ENCODE results near the gene CHD1L. TPM values are rescaled to one million over a fixed set of nuclear protein-coding genes. Genes with fewer than 3 reads are reported as not detected.
"Not testable (repeated sequence)": the region's sequence is repeated elsewhere in the genome, so short reads cannot be mapped to it uniquely, and the experiment has no call there.

CHD1L gene
- total RNA-seq, 1 donor from 2014 or later: 30.3 TPM

DNA sequence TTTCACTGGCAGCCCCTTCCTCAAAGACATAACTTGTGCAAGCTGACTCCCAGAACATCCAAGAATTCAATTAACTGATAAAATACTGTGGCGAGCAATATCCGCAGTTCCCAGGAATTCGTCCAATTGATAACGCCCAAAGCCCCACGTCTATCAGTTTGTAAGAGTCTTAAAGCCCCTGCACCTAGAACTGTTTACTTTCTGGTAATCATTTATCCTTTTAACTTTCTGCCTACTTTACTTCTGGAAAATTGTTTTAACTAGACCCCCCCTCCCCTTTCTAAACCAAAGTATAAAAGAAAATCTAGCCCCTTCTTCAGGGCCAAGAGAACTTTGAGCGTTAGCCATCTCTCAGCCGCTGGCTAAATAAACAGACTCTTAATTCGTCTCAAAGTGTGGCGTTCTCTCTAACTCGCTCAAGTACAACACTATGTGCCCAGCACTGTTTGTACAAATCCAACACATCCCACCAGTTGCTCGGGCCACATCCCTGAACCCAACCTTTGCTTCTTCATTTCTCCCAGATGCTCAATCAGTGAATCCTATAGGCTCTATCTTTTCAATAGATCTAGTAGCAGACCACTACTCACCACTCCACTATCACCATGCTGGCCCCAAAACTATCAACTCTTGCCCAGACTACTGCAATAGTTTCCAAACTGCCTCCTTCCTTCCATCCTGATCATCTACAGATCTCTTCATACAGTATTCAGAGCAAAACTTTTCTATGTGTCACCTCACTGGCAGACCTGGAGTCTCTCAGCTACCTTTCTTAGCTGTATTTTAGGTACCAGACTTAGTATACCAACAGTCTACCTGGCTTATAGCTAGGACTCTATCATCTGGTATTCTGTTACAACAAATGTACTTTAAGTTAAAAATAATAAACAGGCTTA lies 3.3 kb upstream of the CHD1L start:
- Mint-ChIP-seq H3K4me3 (ENCODE audit: unreplicated experiment) (no peak overlapping the region), H3K36me3 (ENCODE audit: unreplicated experiment) (no peaks in the 10 kb centered on the region), H3K4me1 (ENCODE audit: unreplicated experiment) (peaks cover 7% of the 10 kb centered on the region), H3K27ac (ENCODE audit: unreplicated experiment) (no peak overlapping the region), H3K9me3 (ENCODE audit: unreplicated experiment) (no peaks in the 10 kb centered on the region), H3K27me3 (ENCODE audit: unreplicated experiment) (peaks cover 12% of the 10 kb centered on the region)
- no peak for DNase-seq (ENCODE audit: extremely low spot score, unreplicated experiment)
- TF ChIP-seq, protein P1, sequence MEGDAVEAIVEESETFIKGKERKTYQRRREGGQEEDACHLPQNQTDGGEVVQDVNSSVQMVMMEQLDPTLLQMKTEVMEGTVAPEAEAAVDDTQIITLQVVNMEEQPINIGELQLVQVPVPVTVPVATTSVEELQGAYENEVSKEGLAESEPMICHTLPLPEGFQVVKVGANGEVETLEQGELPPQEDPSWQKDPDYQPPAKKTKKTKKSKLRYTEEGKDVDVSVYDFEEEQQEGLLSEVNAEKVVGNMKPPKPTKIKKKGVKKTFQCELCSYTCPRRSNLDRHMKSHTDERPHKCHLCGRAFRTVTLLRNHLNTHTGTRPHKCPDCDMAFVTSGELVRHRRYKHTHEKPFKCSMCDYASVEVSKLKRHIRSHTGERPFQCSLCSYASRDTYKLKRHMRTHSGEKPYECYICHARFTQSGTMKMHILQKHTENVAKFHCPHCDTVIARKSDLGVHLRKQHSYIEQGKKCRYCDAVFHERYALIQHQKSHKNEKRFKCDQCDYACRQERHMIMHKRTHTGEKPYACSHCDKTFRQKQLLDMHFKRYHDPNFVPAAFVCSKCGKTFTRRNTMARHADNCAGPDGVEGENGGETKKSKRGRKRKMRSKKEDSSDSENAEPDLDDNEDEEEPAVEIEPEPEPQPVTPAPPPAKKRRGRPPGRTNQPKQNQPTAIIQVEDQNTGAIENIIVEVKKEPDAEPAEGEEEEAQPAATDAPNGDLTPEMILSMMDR (IDR thresholded peaks at IDR 0.05): no peak

DNA sequence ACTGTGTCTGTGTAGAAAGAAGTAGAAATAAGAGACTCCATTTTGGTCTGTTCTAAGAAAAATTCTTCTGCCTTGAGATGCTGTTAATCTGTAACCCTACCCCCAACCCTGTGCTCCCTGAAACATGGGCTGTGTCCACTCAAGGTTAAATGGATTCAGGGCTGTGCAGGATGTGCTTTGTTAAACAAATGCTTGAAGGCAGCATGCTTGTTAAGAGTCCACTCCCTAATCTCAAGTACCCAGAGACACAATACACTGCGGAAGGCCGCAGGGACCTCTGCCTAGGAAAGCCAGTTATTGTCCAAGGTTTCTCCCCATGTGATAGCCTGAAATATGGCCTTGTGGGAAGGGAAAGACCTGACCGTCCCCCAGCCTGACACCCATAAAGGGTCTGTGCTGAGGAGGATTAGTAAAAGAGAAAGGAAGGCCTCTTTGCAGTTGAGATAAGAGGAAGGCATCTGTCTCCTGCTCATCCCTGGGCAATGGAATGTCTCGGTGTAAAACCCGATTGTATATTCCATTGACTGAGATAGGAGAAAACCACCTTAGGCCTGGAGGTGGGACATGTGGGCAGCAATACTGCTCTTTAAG lies 2.3 kb upstream of the CHD1L start:
- H3K27me3 Mint-ChIP-seq (ENCODE audit: unreplicated experiment): peaks cover 12% of the 10 kb centered on the region
- H3K36me3 Mint-ChIP-seq (ENCODE audit: unreplicated experiment); H3K27ac Mint-ChIP-seq (ENCODE audit: unreplicated experiment); DNase-seq (ENCODE audit: extremely low spot score, unreplicated experiment); H3K9me3 Mint-ChIP-seq (ENCODE audit: unreplicated experiment); H3K4me3 Mint-ChIP-seq (ENCODE audit: unreplicated experiment): not testable (repeated sequence)
- H3K4me1 Mint-ChIP-seq (ENCODE audit: unreplicated experiment): peaks cover 12% of the 10 kb centered on the region

- Mint-ChIP-seq H3K27me3 (ENCODE audit: unreplicated experiment) (peaks cover 12% of the 10 kb centered on the region), H3K36me3 (ENCODE audit: unreplicated experiment) (peaks cover 2% of the 10 kb centered on the region), H3K27ac (ENCODE audit: unreplicated experiment) (peak overlapping the region; percentile 76), H3K4me1 (ENCODE audit: unreplicated experiment) (peaks cover 16% of the 10 kb centered on the region), H3K4me3 (ENCODE audit: unreplicated experiment) (peak overlapping the region; percentile 75), H3K9me3 (ENCODE audit: unreplicated experiment) (no peaks in the 10 kb centered on the region)
- DNase-seq (ENCODE audit: extremely low spot score, unreplicated experiment): no peak
- TF ChIP-seq, protein P1 (IDR thresholded peaks at IDR 0.05): no peak
Measured at GRCh38 chr1:147241934-147242448, 493 bp upstream of the CHD1L start.

GRCh38 chr1:147243228-147243685 lies 773 bp downstream of the CHD1L start:
- Mint-ChIP-seq H3K4me3 (ENCODE audit: unreplicated experiment) (peak overlapping the region; percentile 92), H3K27ac (ENCODE audit: unreplicated experiment) (peak overlapping the region; percentile 58), H3K9me3 (ENCODE audit: unreplicated experiment) (no peaks in the 10 kb centered on the region), H3K4me1 (ENCODE audit: unreplicated experiment) (peaks cover 16% of the 10 kb centered on the region), H3K36me3 (ENCODE audit: unreplicated experiment) (peaks cover 2% of the 10 kb centered on the region), H3K27me3 (ENCODE audit: unreplicated experiment) (peaks cover 7% of the 10 kb centered on the region)
- no peak for DNase-seq (ENCODE audit: extremely low spot score, unreplicated experiment)
- TF ChIP-seq, protein P1 (IDR thresholded peaks at IDR 0.05): no peak

DNA sequence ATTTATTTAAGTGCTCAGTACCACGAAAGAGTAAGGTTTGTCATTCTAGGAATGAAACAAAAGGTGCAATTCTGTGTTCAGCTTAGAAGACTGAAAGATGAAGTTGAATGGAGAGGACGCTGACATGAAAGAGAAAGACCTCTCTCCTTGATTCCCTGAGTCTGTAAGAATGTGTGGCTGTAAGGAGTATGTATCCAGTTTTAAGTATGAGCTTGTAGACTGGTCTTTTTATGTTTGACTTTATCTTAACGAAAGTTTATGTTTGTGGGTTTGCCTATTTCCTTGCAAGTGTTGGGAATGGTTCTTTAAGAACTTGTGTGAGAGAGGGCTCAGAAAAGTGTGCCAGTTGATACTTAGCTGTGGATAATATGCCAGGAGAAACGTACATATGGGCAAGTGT lies 1.4 kb downstream of the CHD1L start:
- Mint-ChIP-seq H3K36me3 (ENCODE audit: unreplicated experiment) (peaks cover 2% of the 10 kb centered on the region), H3K4me3 (ENCODE audit: unreplicated experiment) (peak overlapping the region; percentile 92), H3K27ac (ENCODE audit: unreplicated experiment) (peak overlapping the region; percentile 58), H3K4me1 (ENCODE audit: unreplicated experiment) (peaks cover 19% of the 10 kb centered on the region), H3K9me3 (ENCODE audit: unreplicated experiment) (no peaks in the 10 kb centered on the region), H3K27me3 (ENCODE audit: unreplicated experiment) (peaks cover 4% of the 10 kb centered on the region)
- TF ChIP-seq, protein P1 (IDR thresholded peaks at IDR 0.05): no peak
- DNase-seq (ENCODE audit: extremely low spot score, unreplicated experiment): no peak
